Measurements from ENCODE around the gene DPP9. TPM values are rescaled to one million over a fixed set of nuclear protein-coding genes. Genes with fewer than 3 reads are reported as not detected.
"Not testable (repeated sequence)": the region's sequence is repeated elsewhere in the genome, so short reads cannot be mapped to it uniquely, and the experiment has no call there.

DPP9 gene
- total RNA-seq, 1 donor from 2014 or later, result 17.1 TPM

- Histone ChIP-seq H3K4me2 (no peak overlapping the region), H3K4me3 (no peak overlapping the region), H4K20me1 (ENCODE audit: low read depth) (no peaks in the 10 kb centered on the region), H3K4me1 (no peaks in the 10 kb centered on the region), H2AFZ (replicated peaks) (no peak overlapping the region), H3K27me3 (no peaks in the 10 kb centered on the region), H3K27ac (no peak overlapping the region), H3F3A (ENCODE audit: low read depth) (no peaks in the 10 kb centered on the region), H3K9ac (no peak overlapping the region), H3K36me3 (no peaks in the 10 kb centered on the region), H3K9me3 (ENCODE audit: low read depth) (no peaks in the 10 kb centered on the region), H3K79me2 (ENCODE audit: low read depth) (no peaks in the 10 kb centered on the region)
- Mint-ChIP-seq H3K4me3 (no peak overlapping the region), H3K27ac (peak overlapping the region; percentile 27), H3K36me3 (peaks cover 13% of the 10 kb centered on the region), H3K4me1 (peaks cover 3% of the 10 kb centered on the region), H3K27me3 (ENCODE audit: insufficient read depth, low read depth) (peaks cover 4% of the 10 kb centered on the region), H3K9me3 (no peaks in the 10 kb centered on the region)
- DNase-seq (ENCODE audit: low spot score), result no peak
- TF ChIP-seq CTCF (IDR thresholded peaks at IDR 0.05), result no peak
- no peak for TF ChIP-seq EZH2 (IDR thresholded peaks at IDR 0.05)
- TF ChIP-seq EZH2phosphoT487 (IDR thresholded peaks at IDR 0.05), result no peak
These were observed 8.0 kb downstream of the DPP9 start for GRCh38 chr19:4715529-4716221.

GRCh38 chr19:4715178-4715528 lies 8.5 kb downstream of the DPP9 start:
- not testable (repeated sequence) for H3K27ac ChIP-seq; H3K9ac ChIP-seq; H3K4me3 ChIP-seq; H3K9me3 ChIP-seq (ENCODE audit: low read depth); H3K4me1 Mint-ChIP-seq; H3F3A ChIP-seq (ENCODE audit: low read depth); H3K79me2 ChIP-seq (ENCODE audit: low read depth); H3K9me3 Mint-ChIP-seq; H3K27me3 ChIP-seq; H2AFZ ChIP-seq (replicated peaks); H3K4me3 Mint-ChIP-seq; H3K36me3 ChIP-seq; H3K27me3 Mint-ChIP-seq (ENCODE audit: insufficient read depth, low read depth); H3K4me1 ChIP-seq; H4K20me1 ChIP-seq (ENCODE audit: low read depth); DNase-seq (ENCODE audit: low spot score); H3K4me2 ChIP-seq
- Mint-ChIP-seq H3K27ac (peak overlapping the region; percentile 27), H3K36me3 (peaks cover 11% of the 10 kb centered on the region)

- Histone ChIP-seq H3F3A (ENCODE audit: low read depth) (no peaks in the 10 kb centered on the region), H3K27me3 (no peaks in the 10 kb centered on the region), H3K4me2 (no peak overlapping the region), H2AFZ (replicated peaks) (no peak overlapping the region), H4K20me1 (ENCODE audit: low read depth) (no peaks in the 10 kb centered on the region), H3K36me3 (no peaks in the 10 kb centered on the region), H3K79me2 (ENCODE audit: low read depth) (no peaks in the 10 kb centered on the region), H3K4me1 (no peaks in the 10 kb centered on the region), H3K9ac (no peak overlapping the region), H3K27ac (no peak overlapping the region), H3K4me3 (no peak overlapping the region), H3K9me3 (ENCODE audit: low read depth) (no peaks in the 10 kb centered on the region)
- Mint-ChIP-seq H3K36me3 (peaks cover 15% of the 10 kb centered on the region), H3K27ac (no peak overlapping the region), H3K27me3 (ENCODE audit: insufficient read depth, low read depth) (peaks cover 6% of the 10 kb centered on the region), H3K4me3 (no peak overlapping the region), H3K9me3 (no peaks in the 10 kb centered on the region), H3K4me1 (no peaks in the 10 kb centered on the region)
- no peak for DNase-seq (ENCODE audit: low spot score)
- TF ChIP-seq EZH2 (IDR thresholded peaks at IDR 0.05), result no peak
- no peak for TF ChIP-seq CTCF (IDR thresholded peaks at IDR 0.05)
- no peak for TF ChIP-seq EZH2phosphoT487 (IDR thresholded peaks at IDR 0.05)
These were observed 9.6 kb downstream of the DPP9 start for GRCh38 chr19:4714016-4714415.

- no peak overlapping the region for H3K4me2 ChIP-seq
- no peak overlapping the region for H3K9ac ChIP-seq
- no peak overlapping the region for H3K27ac ChIP-seq
- no peaks in the 10 kb centered on the region for H3K4me1 Mint-ChIP-seq
- H3K9me3 Mint-ChIP-seq, result no peaks in the 10 kb centered on the region
- no peaks in the 10 kb centered on the region for H3K27me3 ChIP-seq
- no peak overlapping the region for H2AFZ ChIP-seq (replicated peaks)
- no peak overlapping the region for H3K27ac Mint-ChIP-seq
- peaks cover 6% of the 10 kb centered on the region for H3K27me3 Mint-ChIP-seq (ENCODE audit: insufficient read depth, low read depth)
- no peaks in the 10 kb centered on the region for H3K79me2 ChIP-seq (ENCODE audit: low read depth)
- H3K9me3 ChIP-seq (ENCODE audit: low read depth), result no peaks in the 10 kb centered on the region
- peaks cover 15% of the 10 kb centered on the region for H3K36me3 Mint-ChIP-seq
- no peaks in the 10 kb centered on the region for H4K20me1 ChIP-seq (ENCODE audit: low read depth)
- H3K4me1 ChIP-seq, result no peaks in the 10 kb centered on the region
- no peak for DNase-seq (ENCODE audit: low spot score)
- H3F3A ChIP-seq (ENCODE audit: low read depth), result no peaks in the 10 kb centered on the region
- H3K4me3 ChIP-seq, result no peak overlapping the region
- no peaks in the 10 kb centered on the region for H3K36me3 ChIP-seq
- TF ChIP-seq EZH2 (IDR thresholded peaks at IDR 0.05), result no peak
- no peak for TF ChIP-seq CTCF (IDR thresholded peaks at IDR 0.05)
- no peak for TF ChIP-seq EZH2phosphoT487 (IDR thresholded peaks at IDR 0.05)
- H3K4me3 Mint-ChIP-seq, result no peak overlapping the region
These were observed 10.2 kb downstream of the DPP9 start for GRCh38 chr19:4713384-4713951.

Data from neural progenitor cell (in vitro differentiated cells).